OCI-LY7 (cell line): ENCODE data around the gene KRTAP5-6. TPM values are rescaled to one million over a fixed set of nuclear protein-coding genes. Genes with fewer than 3 reads are reported as not detected.

Source experiments
- BruUV-seq: library from RNA; stranded (reverse); fragments of 400-500 nt; replicated peaks from 2 replicates; lab custom pipeline; 2021; lab: Mats Ljungman, UMichigan
- CTCF ChIA-PET: fragments of 300-600 bp; sonication (Branson Sonifier 250); formaldehyde crosslinking; loops from one replicate; lab custom pipeline; 2022; ENCODE audit warnings: antibody characterized with exemption; ENCODE audit not compliant: unreplicated experiment; lab: Charles Lee
- POLR2A ChIA-PET: fragments of 300-600 bp; sonication (Branson Sonifier 250); formaldehyde crosslinking; loops from one replicate; lab custom pipeline; 2022; ENCODE audit warnings: antibody characterized with exemption; lab: Charles Lee
- DNase-seq: peaks from one replicate; pipeline ENCODE4 v3.0.0-alpha.2; 2015; ENCODE audit warnings: low spot score
- H2AFZ ChIP-seq: fragments of 200-600 bp; sonication (generic), shearing (Covaris generic); 2 replicates; pipeline ENCODE4 v1.6.1; 2014; ENCODE audit warnings: mild to moderate bottlenecking, antibody characterized with exemption, low read length, moderate library complexity
- H3K27ac ChIP-seq: fragments of 200-600 bp; sonication (generic); 2 replicates; pipeline ENCODE4 v1.5.1; 2014; ENCODE audit warnings: mixed run types, low read depth, mild to moderate bottlenecking, moderate library complexity, low read length, inconsistent platforms; ENCODE audit not compliant: poor library complexity, severe bottlenecking
- H3K36me3 ChIP-seq: fragments of 200-600 bp; sonication (generic); 2 replicates; pipeline ENCODE4 v1.6.1; 2014; ENCODE audit warnings: mild to moderate bottlenecking, antibody characterized with exemption, low read length, moderate library complexity, mixed read lengths; ENCODE audit not compliant: insufficient read depth
- H3K4me1 ChIP-seq: fragments of 200-600 bp; sonication (generic); 2 replicates; pipeline ENCODE4 v1.5.1; 2014; ENCODE audit warnings: mild to moderate bottlenecking, low read length; ENCODE audit not compliant: insufficient read depth, poor library complexity, severe bottlenecking
- H3K4me2 ChIP-seq: fragments of 200-600 bp; sonication (generic); 2 replicates; pipeline ENCODE4 v1.6.1; 2014; ENCODE audit warnings: mild to moderate bottlenecking, low read length
- H3K4me3 ChIP-seq: fragments of 200-600 bp; sonication (generic); 2 replicates; pipeline ENCODE4 v1.5.1; 2014; ENCODE audit warnings: mild to moderate bottlenecking, low read depth, low read length; ENCODE audit not compliant: poor library complexity, severe bottlenecking
- H3K79me2 ChIP-seq: fragments of 200-600 bp; sonication (generic); 2 replicates; pipeline ENCODE4 v1.6.1; 2016; ENCODE audit warnings: low read depth, mild to moderate bottlenecking, low read length, moderate library complexity, mixed read lengths; ENCODE audit not compliant: insufficient read depth
- H3K9me2 ChIP-seq: fragments of 200-600 bp; sonication (generic); 2 replicates; pipeline ENCODE4 v1.6.1; 2016; ENCODE audit warnings: mild to moderate bottlenecking, low read length, mixed read lengths; ENCODE audit not compliant: insufficient read depth
- H3K9me3 ChIP-seq: fragments of 200-600 bp; sonication (generic); 2 replicates; pipeline ENCODE4 v1.6.1; 2014; ENCODE audit warnings: mild to moderate bottlenecking, mixed run types, low read length, mixed read lengths
- H4K20me1 ChIP-seq: fragments of 200-600 bp; sonication (generic); 2 replicates; pipeline ENCODE4 v1.6.1; 2014; ENCODE audit warnings: mild to moderate bottlenecking, antibody characterized with exemption, low read length, moderate library complexity, mixed read lengths; ENCODE audit not compliant: insufficient read depth
- EZH2phosphoT487 ChIP-seq: fragments of 200-600 bp; sonication (generic); IDR thresholded peaks from 2 replicates; pipeline ENCODE4 v1.6.1; 2018; ENCODE audit warnings: low read depth, borderline replicate concordance, mild to moderate bottlenecking, mixed run types, antibody characterized with exemption, low read length, moderate library complexity, mixed read lengths
- intact Hi-C: fragments of 100-400 bp; cut with micrococcal nuclease; formaldehyde crosslinking; loops from one replicate; pipeline ENCODE4 v1.10.0; 2022; ENCODE audit not compliant: unreplicated experiment
- total RNA-seq, 2 experiments: library from RNA; depleted of rRNA in 1 of 2; stranded (reverse); fragments of >200 nt in 1 of 2; shearing (Covaris generic) in 1 of 2; gene quantifications; 2 replicates each; pipeline ENCODE4 v1.2.3, GENCODE V29; 2014 to 2022
- TF ChIP-seq, protein P1 (sequence below): fragments of 200-600 bp; sonication (generic); conservative IDR thresholded peaks from 2 replicates; pipeline ENCODE4 v1.5.1; 2014; ENCODE audit warnings: mild to moderate bottlenecking, antibody characterized with exemption, low read length, moderate library complexity, mixed read lengths

The KRTAP5-6 gene
- total RNA-seq, 2 experiments from 2014 or later = not detected

GRCh38 chr11:1670905-1671371, 26.1 kb upstream of the KRTAP5-6 start:
- Histone ChIP-seq H3K4me2 (no peak overlapping the region), H3K36me3 (no peaks in the 10 kb centered on the region), H2AFZ (no peak overlapping the region), H3K27ac (no peak overlapping the region), H3K9me3 (no peaks in the 10 kb centered on the region), H3K9me2 (no peaks in the 10 kb centered on the region), H4K20me1 (no peaks in the 10 kb centered on the region), H3K79me2 (no peaks in the 10 kb centered on the region), H3K4me1 (no peaks in the 10 kb centered on the region), H3K4me3 (no peak overlapping the region)
- intact Hi-C loops = no loop called here
- no peak for DNase-seq
- ChIA-PET CTCF (no interaction called here), POLR2A (no interaction called here)
- TF ChIP-seq, protein P1, sequence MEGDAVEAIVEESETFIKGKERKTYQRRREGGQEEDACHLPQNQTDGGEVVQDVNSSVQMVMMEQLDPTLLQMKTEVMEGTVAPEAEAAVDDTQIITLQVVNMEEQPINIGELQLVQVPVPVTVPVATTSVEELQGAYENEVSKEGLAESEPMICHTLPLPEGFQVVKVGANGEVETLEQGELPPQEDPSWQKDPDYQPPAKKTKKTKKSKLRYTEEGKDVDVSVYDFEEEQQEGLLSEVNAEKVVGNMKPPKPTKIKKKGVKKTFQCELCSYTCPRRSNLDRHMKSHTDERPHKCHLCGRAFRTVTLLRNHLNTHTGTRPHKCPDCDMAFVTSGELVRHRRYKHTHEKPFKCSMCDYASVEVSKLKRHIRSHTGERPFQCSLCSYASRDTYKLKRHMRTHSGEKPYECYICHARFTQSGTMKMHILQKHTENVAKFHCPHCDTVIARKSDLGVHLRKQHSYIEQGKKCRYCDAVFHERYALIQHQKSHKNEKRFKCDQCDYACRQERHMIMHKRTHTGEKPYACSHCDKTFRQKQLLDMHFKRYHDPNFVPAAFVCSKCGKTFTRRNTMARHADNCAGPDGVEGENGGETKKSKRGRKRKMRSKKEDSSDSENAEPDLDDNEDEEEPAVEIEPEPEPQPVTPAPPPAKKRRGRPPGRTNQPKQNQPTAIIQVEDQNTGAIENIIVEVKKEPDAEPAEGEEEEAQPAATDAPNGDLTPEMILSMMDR = no peak
- no peak for TF ChIP-seq EZH2phosphoT487
- no TSS peak for BruUV-seq

- no peak overlapping the region for H3K27ac ChIP-seq
- no peaks in the 10 kb centered on the region for H3K36me3 ChIP-seq
- H2AFZ ChIP-seq = no peak overlapping the region
- no peaks in the 10 kb centered on the region for H3K4me1 ChIP-seq
- no peaks in the 10 kb centered on the region for H3K9me3 ChIP-seq
- intact Hi-C loops = no loop called here
- no peak overlapping the region for H3K4me2 ChIP-seq
- no peak for DNase-seq
- CTCF ChIA-PET = no interaction called here
- H4K20me1 ChIP-seq = no peaks in the 10 kb centered on the region
- H3K4me3 ChIP-seq = no peak overlapping the region
- H3K79me2 ChIP-seq = no peaks in the 10 kb centered on the region
- POLR2A ChIA-PET = no interaction called here
- TF ChIP-seq EZH2phosphoT487 = no peak
- TF ChIP-seq, protein P1 = no peak
- no TSS peak for BruUV-seq
- H3K9me2 ChIP-seq = no peaks in the 10 kb centered on the region
Observed at GRCh38 chr11:1671658-1672057, 25.3 kb upstream of the KRTAP5-6 start.

DNA sequence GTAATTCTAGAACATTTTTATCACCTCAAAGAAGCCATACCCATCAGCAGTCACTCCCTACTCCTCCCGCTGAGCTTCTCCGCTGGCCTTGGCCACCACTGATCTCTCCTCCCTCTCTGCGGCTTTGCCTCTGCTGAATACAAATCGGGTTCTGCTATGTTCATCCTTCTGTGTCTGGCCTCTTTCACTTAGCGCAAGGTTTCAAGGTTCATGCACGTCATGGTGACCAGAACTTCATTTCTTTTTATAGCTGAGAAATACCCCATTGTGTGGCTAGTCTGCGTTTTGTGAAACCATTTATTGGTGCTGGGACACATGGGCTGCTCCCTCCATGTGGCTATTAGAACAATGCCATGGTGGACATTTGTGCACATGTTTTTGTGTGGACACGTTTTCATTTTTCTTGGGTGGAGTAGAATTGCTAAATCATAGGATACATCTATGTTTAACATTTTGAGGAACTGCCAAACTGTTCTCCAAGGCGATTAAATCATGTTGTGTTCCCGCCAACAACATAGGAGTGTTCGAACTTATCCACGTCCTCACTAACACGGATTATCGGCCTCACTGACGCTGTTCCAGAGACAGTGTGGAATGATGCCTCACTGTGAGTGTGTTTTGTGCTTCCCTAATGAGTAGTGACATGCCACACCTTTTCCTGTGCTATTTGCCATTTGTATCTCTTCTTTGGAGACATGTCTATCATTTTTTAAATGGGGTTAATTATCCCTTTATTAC, 24.2 kb upstream of the KRTAP5-6 start:
- Histone ChIP-seq H4K20me1 (no peaks in the 10 kb centered on the region), H3K79me2 (no peaks in the 10 kb centered on the region), H3K4me3 (no peak overlapping the region), H3K9me3 (no peaks in the 10 kb centered on the region), H3K27ac (no peak overlapping the region), H3K4me1 (no peaks in the 10 kb centered on the region), H3K4me2 (no peak overlapping the region), H3K9me2 (no peaks in the 10 kb centered on the region), H3K36me3 (no peaks in the 10 kb centered on the region), H2AFZ (no peak overlapping the region)
- TF ChIP-seq, protein P1 = no peak
- TF ChIP-seq EZH2phosphoT487 = no peak
- BruUV-seq = no TSS peak
- intact Hi-C loops = no loop called here
- DNase-seq = no peak
- CTCF ChIA-PET = no interaction called here
- POLR2A ChIA-PET = no interaction called here
